Stomach (tissue), 9 donors: Measurements from ENCODE around the gene PCGF3. TPM values are rescaled to one million over a fixed set of nuclear protein-coding genes. Genes with fewer than 3 reads are reported as not detected.

Source experiments
- DNase-seq, 2 donors: peaks; one replicate each; pipeline versions ENCODE4 v3.0.0 to v3.0.0-alpha.2; 2013 to 2019
- H3K27ac ChIP-seq, 5 donors: fragments of 200-600 bp in 4 of 5; sonication (generic) in 4 of 5; one replicate each; pipeline ENCODE4 v1.5.1; 2013 to 2019; ENCODE audit warnings: mild to moderate bottlenecking in 1 of 5, moderate library complexity in 1 of 5
- H3K27me3 ChIP-seq, 3 donors: fragments of 200-600 bp; sonication (generic); one replicate each; pipeline ENCODE4 v1.5.1; 2017 to 2019; ENCODE audit warnings: mixed run types in 1 of 3
- H3K36me3 ChIP-seq, 4 donors: fragments of 200-600 bp; sonication (generic); 1 replicate in 3 of 4; 2 replicates in 1 of 4; pipeline ENCODE4 v1.5.1; 2016 to 2019
- H3K4me1 ChIP-seq, 4 donors: fragments of 200-600 bp; sonication (generic); one replicate each; pipeline ENCODE4 v1.5.1; 2016 to 2019
- H3K4me3 ChIP-seq, 4 donors: fragments of 200-600 bp; sonication (generic) in 3 of 4; one replicate each; pipeline ENCODE4 v1.5.1; 2016 to 2019; ENCODE audit warnings: mild to moderate bottlenecking in 1 of 4
- H3K9me3 ChIP-seq, 4 donors: fragments of 200-600 bp; sonication (generic); one replicate each; pipeline ENCODE4 v1.5.1; 2016 to 2019
- CTCF ChIP-seq, 7 experiments: fragments of 450-650 bp in 4 of 7; fragments of 200-600 bp in 3 of 7; sonication (generic) in 3 of 7; IDR thresholded peaks; one replicate each; pipeline ENCODE4 v1.5.1; 2016 to 2019; ENCODE audit warnings: antibody characterized with exemption in 7 of 7, control low read depth in 2 of 7, mild to moderate bottlenecking in 1 of 7
- EP300 ChIP-seq: sonication (generic); formaldehyde crosslinking; IDR thresholded peaks from one replicate; pipeline ENCODE4 v1.6.1; 2017; ENCODE audit warnings: antibody characterized with exemption
- POLR2A ChIP-seq, 4 donors: fragments of 450-650 bp; IDR thresholded peaks; one replicate each; pipeline ENCODE4 v1.6.1; 2016; ENCODE audit warnings: antibody characterized with exemption in 4 of 4, control low read depth in 2 of 4, mild to moderate bottlenecking in 1 of 4, moderate library complexity in 1 of 4
- POLR2AphosphoS5 ChIP-seq, 3 donors: sonication (generic); formaldehyde crosslinking; IDR thresholded peaks; one replicate each; pipeline ENCODE4 v1.6.1; 2016; ENCODE audit warnings: antibody characterized with exemption in 3 of 3
- WGBS, 5 donors: extraction: QIAGEN DNeasy Blood & Tissue Kit in 3 of 5; methylation state at CpG; one replicate each; pipeline versions ENCODE4 v1.1.5 to v1.1.7; 2013 to 2018; 5-methylcytosine and 5-hydroxymethylcytosine counted together
- intact Hi-C: fragments of 100-400 bp; cut with DNase I; formaldehyde crosslinking; loops from one replicate; pipeline ENCODE4 v1.15.1; 2023; ENCODE audit warnings: low total_unique reads
- polyA plus RNA-seq, 3 donors: library from polyadenylated mRNA; stranded (reverse); fragments of 200-250 nt; gene quantifications; one replicate each; pipeline ENCODE4 v1.2.3, GENCODE V29; 2013
- total RNA-seq, 5 donors: library from RNA; depleted of rRNA; stranded (reverse); fragments of >200 nt; gene quantifications; one replicate each; pipeline versions ENCODE4 v1.1.0 to v1.2.3, GENCODE V29; 2014 to 2016
- donor health status: healthy with polysubstance abuse.
- donor health status: Bipolar disorder and iron deficiency.
- donor health status: healthy.

Gene PCGF3
- total and polyA plus RNA-seq, 8 donors = 24.7 to 140 (median 62.7) TPM

GRCh38 chr4:687048-687970, 18.3 kb upstream of the PCGF3 start:
- no peaks in the 10 kb centered on the region for H3K9me3 ChIP-seq

GRCh38 chr4:687971-688853, 17.4 kb upstream of the PCGF3 start:
- no peak for TF ChIP-seq POLR2A (IDR thresholded peaks at IDR 0.05)
- TF ChIP-seq EP300 = no peak
- TF ChIP-seq POLR2AphosphoS5 (IDR thresholded peaks at IDR 0.05) = peak in 1 of 3 donors; percentile 11
- no peak for TF ChIP-seq CTCF (IDR thresholded peaks at IDR 0.05)
- peak; percentile 49 to 70 for DNase-seq
- Histone ChIP-seq H3K4me1 (peaks cover 39 to 53% (median 44%) of the 10 kb centered on the region in 4 donors), H3K9me3 (no peaks in the 10 kb centered on the region), H3K36me3 (peaks cover 0 to 9% (median 8%) of the 10 kb centered on the region in 4 donors), H3K27ac (peak overlapping the region; percentile 77 to 90 (median 84)), H3K4me3 (peak overlapping the region; percentile 46 to 55 (median 54)), H3K27me3 (no peaks in the 10 kb centered on the region)
- 50 to 67% (median 58%) methylated on average over 22 to 26 of the region's 26 CpGs for WGBS, 5 donors
- intact Hi-C loops = no loop called here

More at GRCh38 chr4:687048-687970, 18.3 kb upstream of the PCGF3 start:
- H3K4me1 ChIP-seq = peaks cover 39 to 57% (median 51%) of the 10 kb centered on the region in 4 donors
- no peak for TF ChIP-seq EP300
- peak in 2 of 3 donors; percentile 36 to 85 for TF ChIP-seq POLR2AphosphoS5 (IDR thresholded peaks at IDR 0.05)
- H3K36me3 ChIP-seq = peaks cover 0 to 9% (median 8%) of the 10 kb centered on the region in 4 donors
- 47 to 64% (median 52%) methylated on average over 20 to 38 of the region's 38 CpGs for WGBS, 5 donors
- H3K27ac ChIP-seq = peak overlapping the region; percentile 77 to 90 (median 84)
- peak; percentile 85 to 90 for DNase-seq
- peak overlapping the region in 3 of 4 donors; percentile 18 to 55 (median 55) for H3K4me3 ChIP-seq
- H3K27me3 ChIP-seq = peaks cover 0 to 3% (median 0%) of the 10 kb centered on the region in 3 donors
- intact Hi-C loops = no loop called here

GRCh38 chr4:688854-689681, 16.6 kb upstream of the PCGF3 start, which contains the start of gene SLC49A3:
Gene SLC49A3 (minus strand): TSS chr4:689151. CDS start chr4:689127, 24 bp downstream.
- peaks cover 40 to 45% (median 41%) of the 10 kb centered on the region in 4 donors for H3K4me1 ChIP-seq
- H3K4me3 ChIP-seq = peak within 1 kb of the TSS; percentile 46 to 55 (median 54)
- DNase-seq = peak; percentile 53 to 59
- H3K9me3 ChIP-seq = no peaks in the 10 kb centered on the region
- 6 to 15% (median 8%) methylated on average over 29 to 59 of the region's 59 CpGs for WGBS, 5 donors
- H3K27me3 ChIP-seq = no peaks in the 10 kb centered on the region
- peak within 1 kb of the TSS; percentile 77 to 90 (median 84) for H3K27ac ChIP-seq
- intact Hi-C loops = no loop called here
- no peak for TF ChIP-seq CTCF (IDR thresholded peaks at IDR 0.05)
- TF ChIP-seq POLR2AphosphoS5 (IDR thresholded peaks at IDR 0.05) = peak in 1 of 3 donors; percentile 37
- peaks cover 0 to 9% (median 8%) of the 10 kb centered on the region in 4 donors for H3K36me3 ChIP-seq

GRCh38 chr4:689723-690122, 15.9 kb upstream of the PCGF3 start:
- 51 to 59% (median 58%) methylated on average over 8 of the region's 8 CpGs for WGBS, 5 donors
- DNase-seq = peak in 1 of 2 donors; percentile 28
- peak overlapping the region; percentile 46 to 55 (median 54) for H3K4me3 ChIP-seq
- H3K36me3 ChIP-seq = peaks cover 0 to 9% (median 8%) of the 10 kb centered on the region in 4 donors
- H3K9me3 ChIP-seq = no peaks in the 10 kb centered on the region
- H3K27ac ChIP-seq = peak overlapping the region; percentile 77 to 90 (median 84)
- no peak for TF ChIP-seq EP300
- TF ChIP-seq POLR2A (IDR thresholded peaks at IDR 0.05) = no peak
- no peak for TF ChIP-seq POLR2AphosphoS5 (IDR thresholded peaks at IDR 0.05)
- no peak for TF ChIP-seq CTCF (IDR thresholded peaks at IDR 0.05)
- H3K27me3 ChIP-seq = no peaks in the 10 kb centered on the region
- H3K4me1 ChIP-seq = peaks cover 39 to 45% (median 42%) of the 10 kb centered on the region in 4 donors
- intact Hi-C loops = no loop called here
